DMS114 treated with DMSO at 0.1 percent for 48 hours (cell line): ENCODE measurements around the gene TEAD1.

ENCODE experiments used
- DNase-seq: peaks from one replicate; lab custom pipeline; 2025; ENCODE audit not compliant: unreplicated experiment; lab: John Stamatoyannopoulos, UW

Gene TEAD1

GRCh38 chr11:12761029-12761428 is 86.8 kb downstream of the TEAD1 start:
- no peak for DNase-seq

- no peak for DNase-seq
Measured at GRCh38 chr11:12762278-12762677, 88.1 kb downstream of the TEAD1 start.

GRCh38 chr11:12762696-12763324 is 88.6 kb downstream of the TEAD1 start:
- no peak for DNase-seq

- DNase-seq, result no peak
Measured at GRCh38 chr11:12764187-12764914, 90.1 kb downstream of the TEAD1 start.

- DNase-seq, result no peak
Measured at GRCh38 chr11:12765428-12765827, 91.2 kb downstream of the TEAD1 start.

- DNase-seq, result no peak
Measured at GRCh38 chr11:12767027-12767426, 92.8 kb downstream of the TEAD1 start.

GRCh38 chr11:12767577-12767976 is 93.4 kb downstream of the TEAD1 start:
- DNase-seq, result no peak

- no peak for DNase-seq
Measured at GRCh38 chr11:12768726-12769673, 94.8 kb downstream of the TEAD1 start.

GRCh38 chr11:12769834-12770345 is 95.7 kb downstream of the TEAD1 start:
- no peak for DNase-seq

- DNase-seq, result no peak
Measured at GRCh38 chr11:12770435-12770834, 96.2 kb downstream of the TEAD1 start.

- DNase-seq, result no peak
Measured at GRCh38 chr11:12770966-12771597, 96.9 kb downstream of the TEAD1 start.

GRCh38 chr11:12771875-12772274 is 97.7 kb downstream of the TEAD1 start:
- DNase-seq, result no peak

GRCh38 chr11:12772324-12772723 is 98.1 kb downstream of the TEAD1 start:
- DNase-seq, result no peak

GRCh38 chr11:12773591-12773990 is 99.4 kb downstream of the TEAD1 start:
- no peak for DNase-seq

GRCh38 chr11:12775955-12776354 is 101.7 kb downstream of the TEAD1 start:
- no peak for DNase-seq

GRCh38 chr11:12777208-12777874 is 103.1 kb downstream of the TEAD1 start:
- DNase-seq, result no peak

- no peak for DNase-seq
Measured at GRCh38 chr11:12778240-12778905, 104.2 kb downstream of the TEAD1 start.

GRCh38 chr11:12783765-12784164 is 109.5 kb downstream of the TEAD1 start:
- no peak for DNase-seq

GRCh38 chr11:12784445-12784844 is 110.2 kb downstream of the TEAD1 start:
- DNase-seq, result no peak

GRCh38 chr11:12784987-12785386 is 110.8 kb downstream of the TEAD1 start:
- DNase-seq, result no peak
